ENCODE data around the gene MAPK8.

The MAPK8 gene

DNA sequence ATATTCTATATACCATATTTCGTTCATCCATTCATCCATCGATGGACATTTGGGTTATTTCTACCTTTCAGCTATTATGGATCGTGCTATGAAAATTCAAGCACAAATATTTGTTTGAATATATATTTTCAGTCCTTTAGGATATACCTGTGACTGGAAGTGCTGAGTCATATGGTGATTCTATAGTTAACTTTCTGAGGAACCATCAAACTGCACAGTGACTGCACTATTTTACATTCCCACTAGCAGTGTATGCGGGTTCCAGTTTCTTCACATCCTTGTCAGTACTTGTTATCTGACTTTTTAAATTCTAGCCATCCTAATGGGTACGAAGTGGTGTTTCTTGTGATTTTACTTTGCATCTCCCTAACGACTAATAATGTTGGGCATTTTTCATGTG, 104.0 kb downstream of the MAPK8 start:
- no peak for DNase-seq (ENCODE audit: low read depth in 2 of 2)
- no peak overlapping the region for H3K4me3 ChIP-seq (replicated peaks in 1 of 2; ENCODE audit: low read depth in 2 of 2, low read length in 2 of 2)
- TF ChIP-seq, protein P1, sequence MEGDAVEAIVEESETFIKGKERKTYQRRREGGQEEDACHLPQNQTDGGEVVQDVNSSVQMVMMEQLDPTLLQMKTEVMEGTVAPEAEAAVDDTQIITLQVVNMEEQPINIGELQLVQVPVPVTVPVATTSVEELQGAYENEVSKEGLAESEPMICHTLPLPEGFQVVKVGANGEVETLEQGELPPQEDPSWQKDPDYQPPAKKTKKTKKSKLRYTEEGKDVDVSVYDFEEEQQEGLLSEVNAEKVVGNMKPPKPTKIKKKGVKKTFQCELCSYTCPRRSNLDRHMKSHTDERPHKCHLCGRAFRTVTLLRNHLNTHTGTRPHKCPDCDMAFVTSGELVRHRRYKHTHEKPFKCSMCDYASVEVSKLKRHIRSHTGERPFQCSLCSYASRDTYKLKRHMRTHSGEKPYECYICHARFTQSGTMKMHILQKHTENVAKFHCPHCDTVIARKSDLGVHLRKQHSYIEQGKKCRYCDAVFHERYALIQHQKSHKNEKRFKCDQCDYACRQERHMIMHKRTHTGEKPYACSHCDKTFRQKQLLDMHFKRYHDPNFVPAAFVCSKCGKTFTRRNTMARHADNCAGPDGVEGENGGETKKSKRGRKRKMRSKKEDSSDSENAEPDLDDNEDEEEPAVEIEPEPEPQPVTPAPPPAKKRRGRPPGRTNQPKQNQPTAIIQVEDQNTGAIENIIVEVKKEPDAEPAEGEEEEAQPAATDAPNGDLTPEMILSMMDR (IDR thresholded peaks at IDR 0.05; ENCODE audit: low read depth, low read length): no peak

DNA sequence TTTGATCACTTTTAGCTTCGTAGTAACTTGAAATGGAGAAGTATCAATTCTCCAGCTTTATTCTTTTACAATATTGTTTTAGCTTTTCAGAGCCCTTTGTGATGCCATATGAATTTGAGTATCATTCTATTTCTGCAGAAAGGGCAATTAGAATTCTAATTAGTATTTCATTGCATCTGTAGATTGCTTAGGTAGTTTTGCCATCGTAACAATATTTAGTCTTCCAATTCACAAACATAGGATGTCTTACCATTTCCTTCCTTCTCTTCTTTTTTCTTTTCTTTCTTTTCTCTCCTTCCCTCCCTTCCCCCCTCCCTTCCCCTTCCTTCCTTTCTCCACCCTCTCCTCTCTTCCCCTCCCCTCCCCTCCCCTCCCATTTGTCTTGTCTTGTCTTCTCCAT, 105.0 kb downstream of the MAPK8 start:
- no peak overlapping the region for H3K4me3 ChIP-seq (replicated peaks in 1 of 2; ENCODE audit: low read depth in 2 of 2, low read length in 2 of 2)
- TF ChIP-seq, protein P1 (IDR thresholded peaks at IDR 0.05; ENCODE audit: low read depth, low read length): no peak
- DNase-seq (ENCODE audit: low read depth in 2 of 2): no peak

DNA sequence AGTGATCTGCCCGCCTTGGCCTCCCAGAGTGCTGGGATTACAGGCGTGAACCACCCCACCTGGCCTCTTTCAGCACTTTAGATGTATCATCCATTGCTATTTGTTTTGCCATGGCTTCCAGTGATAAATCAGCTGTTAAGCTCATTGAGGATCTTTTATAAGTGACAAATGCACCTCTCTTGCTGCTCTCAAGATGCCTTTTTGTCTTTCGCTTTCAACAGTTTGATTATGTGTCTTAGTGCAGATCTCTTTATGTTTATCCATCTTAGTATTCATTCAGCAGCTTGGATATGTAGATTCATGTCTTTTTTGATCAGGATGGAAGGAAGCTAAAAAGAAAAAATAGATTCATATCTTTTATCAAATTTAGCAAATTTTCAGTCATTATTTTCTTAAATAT, 105.6 kb downstream of the MAPK8 start:
- DNase-seq (ENCODE audit: low read depth in 2 of 2): no peak
- TF ChIP-seq, protein P1 (IDR thresholded peaks at IDR 0.05; ENCODE audit: low read depth, low read length): no peak
- no peak overlapping the region for H3K4me3 ChIP-seq (replicated peaks in 1 of 2; ENCODE audit: low read depth in 2 of 2, low read length in 2 of 2)

DNA sequence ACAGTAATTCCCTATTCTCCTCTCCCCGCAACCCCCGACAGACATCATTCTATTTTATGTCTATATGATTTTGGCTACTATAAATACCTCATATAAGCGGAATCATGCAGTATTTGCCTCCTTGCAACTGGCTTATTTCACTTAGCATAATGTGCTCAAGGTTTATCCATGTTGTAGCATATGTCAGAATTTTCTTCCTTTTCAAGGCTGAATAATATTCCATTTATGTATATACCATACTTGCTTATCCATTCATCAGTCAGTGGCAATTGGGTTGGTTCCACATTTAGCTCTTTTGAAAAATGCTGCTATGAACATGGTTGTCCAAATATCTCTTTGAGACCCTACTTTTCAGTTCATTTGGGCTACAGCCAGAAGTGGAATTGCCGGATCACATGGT, 106.5 kb downstream of the MAPK8 start:
- DNase-seq (ENCODE audit: low read depth in 2 of 2): no peak
- TF ChIP-seq, protein P1 (IDR thresholded peaks at IDR 0.05; ENCODE audit: low read depth, low read length): no peak
- H3K4me3 ChIP-seq (replicated peaks in 1 of 2; ENCODE audit: low read depth in 2 of 2, low read length in 2 of 2): no peak overlapping the region

DNA sequence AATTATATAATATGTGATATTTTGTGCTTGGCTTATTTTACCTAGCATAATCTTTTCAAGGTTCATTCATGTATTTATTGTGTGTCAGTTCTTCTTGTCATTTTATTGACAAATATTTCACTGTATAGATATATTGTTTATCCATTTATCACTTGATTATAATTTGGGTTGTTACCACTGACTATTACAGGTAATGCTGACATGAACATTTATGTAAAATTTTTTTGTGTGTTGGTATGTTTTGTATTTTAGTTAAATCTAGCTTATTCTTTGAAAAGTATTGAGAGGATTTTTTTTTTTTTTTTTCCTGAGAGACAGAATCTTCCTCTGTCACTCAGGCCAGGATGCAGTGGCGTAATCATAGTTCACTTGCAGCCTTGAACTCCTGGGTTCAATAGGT, 107.7 kb downstream of the MAPK8 start:
- H3K4me3 ChIP-seq (replicated peaks in 1 of 2; ENCODE audit: low read depth in 2 of 2, low read length in 2 of 2): no peak overlapping the region
- TF ChIP-seq, protein P1 (IDR thresholded peaks at IDR 0.05; ENCODE audit: low read depth, low read length): no peak
- no peak for DNase-seq (ENCODE audit: low read depth in 2 of 2)

DNA sequence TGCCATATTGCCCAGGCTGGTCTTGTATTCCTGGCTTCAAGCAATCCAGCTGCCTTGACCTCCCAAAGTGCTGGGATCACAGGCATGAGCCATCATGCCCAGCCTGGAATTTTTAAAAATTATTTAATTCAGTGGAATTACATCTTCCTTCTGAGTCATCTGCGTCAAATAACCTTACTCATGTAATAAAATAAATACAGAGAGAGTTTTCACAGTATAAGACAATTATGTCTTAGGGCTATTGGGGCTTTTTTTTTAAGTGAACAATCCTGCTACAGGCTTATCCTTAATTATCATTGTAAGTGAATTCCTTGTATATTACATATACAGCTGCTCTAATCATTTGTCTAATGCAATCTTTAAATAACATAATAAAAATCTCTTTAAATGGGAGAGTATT, 108.3 kb downstream of the MAPK8 start:
- DNase-seq (ENCODE audit: low read depth in 2 of 2): peak in 1 of 2 donors; percentile 43
- TF ChIP-seq, protein P1 (IDR thresholded peaks at IDR 0.05; ENCODE audit: low read depth, low read length): no peak
- no peak overlapping the region for H3K4me3 ChIP-seq (replicated peaks in 1 of 2; ENCODE audit: low read depth in 2 of 2, low read length in 2 of 2)

DNA sequence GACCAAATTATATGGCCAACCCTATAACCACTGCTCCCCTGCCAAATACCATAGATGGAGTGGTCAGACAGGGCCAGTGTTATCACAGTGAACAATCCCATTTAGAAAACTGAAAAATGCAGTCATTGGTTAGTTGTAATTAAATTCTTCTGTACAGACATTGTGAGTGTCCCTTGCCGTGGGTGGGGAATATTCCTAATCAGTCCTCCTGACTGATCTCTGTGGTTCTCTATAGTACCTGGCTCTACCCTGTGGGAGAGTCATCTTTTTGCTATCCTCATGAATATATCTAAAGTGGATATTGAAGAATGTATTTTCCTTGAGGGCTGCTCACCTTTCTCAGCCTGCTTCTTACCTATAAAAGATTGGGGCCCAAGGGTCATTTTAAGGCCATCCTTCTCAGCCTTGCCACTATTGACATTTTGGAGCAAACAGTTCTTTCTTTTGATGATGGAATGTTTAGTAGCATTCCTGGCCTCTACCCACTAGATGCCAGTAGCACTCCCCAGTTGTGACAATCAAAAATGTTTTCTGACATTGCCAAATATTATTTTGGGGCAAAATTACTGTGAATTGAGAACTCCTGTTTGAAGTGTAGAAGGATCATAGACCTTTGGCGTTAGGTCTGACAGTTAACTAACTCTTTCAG, 110.2 kb downstream of the MAPK8 start:
- no peak overlapping the region for H3K4me3 ChIP-seq (replicated peaks in 1 of 2; ENCODE audit: low read depth in 2 of 2, low read length in 2 of 2)
- TF ChIP-seq, protein P1 (IDR thresholded peaks at IDR 0.05; ENCODE audit: low read depth, low read length): no peak
- no peak for DNase-seq (ENCODE audit: low read depth in 2 of 2)
